Activated gamma-delta T cell treated with Interleukin-2 at 50 U/mL for 16 hours (primary cell): ENCODE measurements around the gene STK24.
A peak's percentile ranks its signal among the peaks of the same experiment; 100 is the strongest.

Experiments
- DNase-seq: peaks from one replicate; pipeline ENCODE4 v3.0.0-alpha.2; 2020

STK24 gene

DNA sequence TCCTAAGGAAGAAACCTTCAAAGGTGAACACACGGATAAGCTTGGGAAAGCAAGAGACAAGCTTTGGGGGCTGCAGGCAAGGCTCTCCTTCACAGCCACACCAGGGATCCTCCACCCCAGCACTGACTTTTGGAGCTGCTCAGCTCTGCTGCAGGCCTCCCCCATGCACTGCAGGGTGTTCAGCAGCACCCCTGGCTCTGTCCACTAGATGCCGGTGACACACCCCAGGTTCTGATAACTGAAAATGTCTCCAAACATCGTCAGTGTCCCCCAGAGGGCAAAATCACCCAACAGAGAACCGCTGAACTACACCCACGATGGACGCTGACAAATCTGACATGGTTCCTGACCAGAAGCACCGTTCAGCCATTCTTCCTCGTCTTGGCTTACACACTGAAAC lies 90.5 kb downstream of the STK24 start:
- DNase-seq: no peak

- DNase-seq: no peak
Measured at GRCh38 chr13:98485561-98485960, 91.3 kb downstream of the STK24 start.

- DNase-seq: peak; percentile 64
Measured at GRCh38 chr13:98484289-98485219, 92.4 kb downstream of the STK24 start.

GRCh38 chr13:98483601-98484288 lies 93.2 kb downstream of the STK24 start:
- DNase-seq: no peak

DNA sequence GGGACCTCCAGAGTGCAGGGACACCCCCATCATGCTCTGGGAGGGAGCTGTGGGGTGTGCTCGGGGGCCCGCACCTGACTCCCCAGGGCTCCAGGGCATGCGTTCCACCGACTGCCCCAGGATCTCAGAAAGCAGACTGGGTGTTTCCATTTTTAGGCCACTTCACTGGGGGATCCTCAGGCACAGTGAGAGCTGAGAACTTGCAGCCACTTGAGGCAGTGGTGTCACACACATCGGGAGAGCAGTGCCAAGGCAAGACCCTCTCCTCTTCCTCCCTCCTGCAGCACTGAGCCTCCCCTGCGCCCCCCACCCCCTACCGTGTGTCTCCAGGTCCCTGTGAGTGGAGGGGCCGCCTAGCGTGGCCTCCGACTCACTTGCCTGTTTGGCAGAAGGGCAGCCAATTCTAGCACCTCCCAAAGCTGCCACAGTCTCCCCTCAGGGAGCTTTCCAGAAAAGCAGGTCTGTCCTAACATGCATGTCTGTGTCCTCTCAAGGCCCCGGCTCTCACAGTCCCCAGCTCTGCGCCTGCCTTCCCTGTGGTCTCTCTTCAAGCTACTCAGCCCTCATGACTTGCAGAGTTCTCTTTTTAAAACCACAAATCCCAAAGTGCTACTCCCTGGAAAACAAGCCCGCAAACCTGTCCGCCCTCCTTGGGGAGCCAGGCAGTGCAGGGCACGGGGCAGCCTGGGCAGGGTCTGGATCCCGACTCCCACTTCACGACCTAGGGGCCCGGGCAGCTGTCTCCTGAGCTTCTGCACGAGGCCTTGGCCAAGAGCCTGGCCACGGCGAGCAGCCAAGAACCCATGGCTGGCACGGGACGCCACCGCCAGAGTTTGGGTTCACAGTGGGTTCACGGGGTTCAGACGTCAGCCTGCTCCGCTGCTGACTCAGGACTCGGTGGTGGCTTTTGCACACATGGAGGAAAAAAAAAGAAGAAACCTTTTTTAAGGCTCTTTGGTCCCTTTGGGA lies 94.1 kb downstream of the STK24 start:
- no peak for DNase-seq

GRCh38 chr13:98480915-98481877 lies 95.7 kb downstream of the STK24 start:
- DNase-seq: no peak

- no peak for DNase-seq
Measured at GRCh38 chr13:98479496-98480003, 97.4 kb downstream of the STK24 start.

GRCh38 chr13:98478189-98479129 lies 98.4 kb downstream of the STK24 start:
- DNase-seq: no peak

GRCh38 chr13:98476538-98476966 lies 100.4 kb downstream of the STK24 start:
- peak; percentile 87 for DNase-seq

DNA sequence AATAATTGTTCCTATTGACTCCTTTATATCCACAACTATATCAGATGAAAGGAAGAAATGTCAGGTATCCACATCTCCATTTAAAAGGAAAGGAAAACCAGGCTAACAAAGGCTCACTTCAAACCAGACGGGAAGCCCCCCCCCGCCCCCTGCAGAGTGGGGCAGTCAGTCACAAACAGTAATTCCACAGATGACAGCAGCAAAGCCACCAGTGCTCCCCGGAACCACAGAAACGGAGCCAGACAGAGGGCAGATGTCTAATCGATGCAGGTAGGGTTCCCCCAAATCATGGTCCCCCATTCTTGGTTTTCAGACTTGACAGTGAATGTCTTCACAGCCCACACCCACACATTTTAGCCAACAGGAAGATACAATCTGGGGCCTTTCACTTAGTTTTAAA lies 100.8 kb downstream of the STK24 start:
- peak; percentile 58 for DNase-seq

DNA sequence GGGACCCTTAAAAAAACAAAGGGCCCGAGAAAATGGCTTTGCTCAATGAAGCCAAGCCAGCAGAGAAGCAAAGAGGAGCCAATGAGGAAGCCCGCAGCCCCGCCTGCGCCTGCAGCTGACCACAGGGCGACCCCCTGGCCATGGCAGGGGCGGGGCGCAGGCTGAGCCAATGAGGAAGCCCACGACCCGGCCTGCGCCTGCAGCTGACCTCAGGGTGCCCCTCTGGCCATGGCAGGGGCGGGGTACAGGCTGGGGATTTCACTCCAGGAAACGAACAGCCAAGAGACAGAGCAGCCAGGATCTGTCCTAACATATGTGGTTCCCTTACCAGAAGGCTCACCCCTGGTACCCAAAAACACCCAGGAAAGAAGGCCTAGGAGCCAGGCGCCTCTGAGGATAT lies 101.4 kb downstream of the STK24 start:
- no peak for DNase-seq

DNA sequence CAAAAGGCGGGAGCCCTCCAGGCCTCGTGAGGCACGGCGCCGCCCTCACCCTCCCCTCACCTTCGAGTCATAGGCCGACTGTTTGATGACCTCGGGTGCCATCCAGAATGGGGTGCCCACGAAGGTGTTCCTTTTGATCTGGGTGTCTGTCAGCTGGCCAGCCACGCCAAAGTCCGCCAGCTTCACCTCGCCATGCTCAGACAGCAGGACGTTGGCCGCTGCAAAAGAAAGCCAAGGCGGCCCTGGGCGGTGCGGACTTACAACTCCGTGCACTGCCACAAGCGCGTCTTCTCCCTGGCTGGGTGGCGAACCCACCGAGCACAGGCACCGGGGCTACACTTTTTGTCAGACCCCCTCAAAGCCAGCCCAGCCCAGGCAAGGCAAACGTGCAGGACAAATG lies 102.1 kb downstream of the STK24 start:
- no peak for DNase-seq

DNA sequence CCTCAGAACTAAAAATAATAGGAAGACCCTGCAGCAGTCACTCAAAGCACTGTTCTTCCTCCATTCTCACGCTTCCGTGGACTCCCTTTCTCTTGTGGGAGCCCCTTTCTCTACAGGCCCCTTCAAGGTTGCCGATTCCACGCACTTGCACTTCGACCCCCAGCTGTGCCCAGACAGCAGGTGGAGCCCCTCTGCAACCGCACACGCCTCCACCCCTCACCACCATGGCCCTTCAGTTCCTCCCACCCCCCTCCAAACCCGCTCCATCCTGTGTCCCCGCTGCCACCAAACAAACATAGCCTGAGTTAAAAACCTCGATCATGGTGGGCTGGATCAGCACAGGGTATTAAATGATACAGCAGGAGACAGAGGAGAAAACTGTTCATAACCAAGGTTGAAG lies 102.6 kb downstream of the STK24 start:
- no peak for DNase-seq

DNA sequence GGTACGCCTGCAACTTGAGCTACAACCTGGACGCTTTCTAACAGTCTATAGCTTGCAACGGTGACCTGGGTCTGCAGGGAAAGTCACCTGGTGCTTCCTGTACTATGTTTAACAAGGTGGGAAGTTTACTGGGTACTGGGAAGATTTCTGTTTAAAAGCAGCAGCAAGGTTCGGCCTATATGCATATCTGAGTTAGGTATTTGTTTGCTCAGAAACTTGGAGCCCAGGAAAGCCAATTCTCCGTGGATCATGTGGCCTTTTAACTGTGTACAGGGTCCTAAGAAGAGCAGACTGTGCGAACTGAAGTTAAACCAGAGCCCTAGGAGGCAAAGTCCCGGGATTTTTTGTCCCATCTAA lies 103.1 kb downstream of the STK24 start:
- no peak for DNase-seq

- DNase-seq: no peak
Measured at GRCh38 chr13:98473135-98473787, 103.6 kb downstream of the STK24 start.

DNA sequence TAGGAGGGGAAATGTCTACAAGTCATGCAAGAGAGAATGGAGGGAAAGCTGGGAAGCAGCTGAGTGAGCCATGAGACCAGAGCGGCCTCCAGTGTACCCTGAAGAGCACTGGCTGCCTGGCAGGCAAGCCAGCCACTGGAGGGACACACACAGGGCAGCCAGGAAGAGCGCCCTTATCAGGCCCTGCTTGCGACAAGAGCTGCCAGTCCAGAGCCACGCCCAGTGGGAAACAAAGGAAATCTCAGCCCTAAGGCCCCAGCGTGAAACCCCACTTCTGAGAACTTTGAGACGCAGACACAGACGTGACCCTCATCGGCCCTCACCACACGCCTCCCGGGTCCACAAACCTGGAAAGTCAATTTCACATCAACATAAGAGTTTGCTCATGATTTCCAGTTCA lies 105.0 kb downstream of the STK24 start:
- DNase-seq: no peak

DNA sequence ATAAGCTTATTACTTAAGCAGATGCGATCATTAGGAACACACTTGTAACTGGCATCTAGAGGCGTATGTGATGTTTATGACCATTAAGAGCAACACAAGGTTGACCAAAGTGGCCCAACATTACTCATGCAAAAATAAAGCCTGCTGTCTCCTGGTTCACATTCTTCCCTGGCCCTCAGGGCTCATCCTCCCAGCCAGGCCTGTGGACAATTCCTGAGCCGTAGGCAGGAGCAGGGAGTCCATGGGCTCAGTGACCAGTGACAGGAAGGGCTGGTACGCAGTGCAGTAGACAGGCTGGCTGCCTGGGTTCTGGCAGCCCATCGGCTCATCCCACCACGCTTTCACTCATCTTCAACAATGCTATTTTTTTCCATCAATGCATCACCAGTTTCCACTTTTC lies 106.0 kb downstream of the STK24 start:
- DNase-seq: no peak

GRCh38 chr13:98468929-98469328 lies 108.0 kb downstream of the STK24 start:
- DNase-seq: no peak

- no peak for DNase-seq
Measured at GRCh38 chr13:98468361-98468760, 108.5 kb downstream of the STK24 start.
